Body of pancreas (tissue), 4 donors: Measurements from ENCODE around the gene SNX13. TPM values are rescaled to one million over a fixed set of nuclear protein-coding genes. Genes with fewer than 3 reads are reported as not detected.

Source experiments
- ATAC-seq: fragments of 150-250 bp; one replicate; pipeline ENCODE4 v1.9.1; 2016
- DNase-seq, 4 donors: peaks; one replicate each; pipeline ENCODE4 v3.0.0-alpha.2; 2019
- H3K27ac ChIP-seq, 4 donors: fragments of 200-600 bp; sonication (generic); 1 replicate in 3 of 4; 2 replicates in 1 of 4; pipeline versions ENCODE4 v1.5.1 to v1.6.1; 2016 to 2019; ENCODE audit warnings: mild to moderate bottlenecking in 1 of 4, mixed read lengths in 1 of 4, moderate library complexity in 1 of 4
- H3K27me3 ChIP-seq, 2 donors: fragments of 200-600 bp; sonication (generic); one replicate each; pipeline ENCODE4 v1.6.0; 2016; ENCODE audit warnings: mild to moderate bottlenecking in 1 of 2
- H3K36me3 ChIP-seq, 2 donors: fragments of 200-600 bp; sonication (generic); replicated peaks in 1 of 2; 2 replicates each; pipeline ENCODE4 v1.5.1; 2016; ENCODE audit warnings: low read depth in 2 of 2; ENCODE audit not compliant: insufficient read depth in 1 of 2
- H3K4me1 ChIP-seq: fragments of 200-600 bp; sonication (generic); one replicate; pipeline ENCODE4 v1.6.0; 2016
- H3K4me3 ChIP-seq, 2 donors: fragments of 200-600 bp; sonication (generic); 1 replicate in 1 of 2; 2 replicates in 1 of 2; pipeline ENCODE4 v1.5.1; 2016 to 2019
- H3K9me3 ChIP-seq, 3 donors: fragments of 200-600 bp; sonication (generic); 1 replicate in 2 of 3; 2 replicates in 1 of 3; pipeline ENCODE4 v1.5.1; 2016
- CTCF ChIP-seq, 7 experiments: fragments of 450-650 bp in 4 of 7; fragments of 200-600 bp in 3 of 7; sonication (generic) in 3 of 7; IDR thresholded peaks; one replicate each; pipeline ENCODE4 v1.5.1; 2016 to 2019; ENCODE audit warnings: antibody characterized with exemption in 7 of 7
- POLR2A ChIP-seq, 3 donors: fragments of 450-650 bp; IDR thresholded peaks; one replicate each; pipeline ENCODE4 v1.6.1; 2016; ENCODE audit warnings: antibody characterized with exemption in 3 of 3, mild to moderate bottlenecking in 2 of 3
- WGBS, 2 donors: methylation state at CpG; one replicate each; pipeline ENCODE4 v1.1.5; 2017; 5-methylcytosine and 5-hydroxymethylcytosine counted together
- intact Hi-C: fragments of 100-400 bp; cut with DNase I; formaldehyde crosslinking; loops from one replicate; pipeline ENCODE4 v1.15.1; 2023
- total RNA-seq, 2 donors: library from RNA; depleted of rRNA; stranded (reverse); fragments of >200 nt; gene quantifications; one replicate each; pipeline ENCODE4 v1.1.0, GENCODE V29; 2016

The SNX13 gene
- total RNA-seq, 2 donors from 2014 or later = 23.1 to 61.0 TPM

GRCh38 chr7:17882685-17883084 is 57.6 kb downstream of the SNX13 start:
- H3K27ac ChIP-seq = no peak overlapping the region
- ATAC-seq (no peak), DNase-seq (no peak)
- H3K9me3 ChIP-seq = no peaks in the 10 kb centered on the region
- TF ChIP-seq CTCF (IDR thresholded peaks at IDR 0.05) = no peak
- TF ChIP-seq POLR2A (IDR thresholded peaks at IDR 0.05) = no peak
- H3K36me3 ChIP-seq = peaks cover 0 to 4% of the 10 kb centered on the region in 2 donors
- H3K27me3 ChIP-seq = no peaks in the 10 kb centered on the region
- intact Hi-C loops = no loop called here
- no peak overlapping the region for H3K4me3 ChIP-seq
- 92 to 95% methylated on average over 6 of the region's 6 CpGs for WGBS, 2 donors
- H3K4me1 ChIP-seq = no peaks in the 10 kb centered on the region

- Histone ChIP-seq H3K9me3 (no peaks in the 10 kb centered on the region), H3K4me3 (no peak overlapping the region), H3K4me1 (no peaks in the 10 kb centered on the region), H3K27ac (no peak overlapping the region), H3K27me3 (no peaks in the 10 kb centered on the region), H3K36me3 (peaks cover 0 to 1% of the 10 kb centered on the region in 2 donors)
- ATAC-seq (no peak), DNase-seq (no peak)
- intact Hi-C loops = no loop called here
- TF ChIP-seq POLR2A (IDR thresholded peaks at IDR 0.05) = no peak
- TF ChIP-seq CTCF (IDR thresholded peaks at IDR 0.05) = no peak
- WGBS, 2 donors = 54 to 57% methylated on average over 2 of the region's 2 CpGs
Measured at GRCh38 chr7:17879075-17879661, 61.1 kb downstream of the SNX13 start.

- ATAC-seq (no peak), DNase-seq (no peak)
- WGBS, 2 donors = 78 to 88% methylated on average over 1 of the region's 1 CpG
- peaks cover 0 to 3% of the 10 kb centered on the region in 2 donors for H3K36me3 ChIP-seq
- H3K27me3 ChIP-seq = no peaks in the 10 kb centered on the region
- no peaks in the 10 kb centered on the region for H3K4me1 ChIP-seq
- intact Hi-C loops = no loop called here
- no peaks in the 10 kb centered on the region for H3K9me3 ChIP-seq
- H3K4me3 ChIP-seq = no peak overlapping the region
- no peak overlapping the region for H3K27ac ChIP-seq
- TF ChIP-seq POLR2A (IDR thresholded peaks at IDR 0.05) (no peak), CTCF (IDR thresholded peaks at IDR 0.05) (no peak)
Measured at GRCh38 chr7:17878627-17879026, 61.7 kb downstream of the SNX13 start.

GRCh38 chr7:17871815-17872533 is 68.3 kb downstream of the SNX13 start:
- TF ChIP-seq CTCF (IDR thresholded peaks at IDR 0.05) = no peak
- no peak for TF ChIP-seq POLR2A (IDR thresholded peaks at IDR 0.05)
- Histone ChIP-seq H3K27ac (no peak overlapping the region), H3K4me3 (no peak overlapping the region), H3K27me3 (no peaks in the 10 kb centered on the region), H3K4me1 (no peaks in the 10 kb centered on the region), H3K9me3 (no peaks in the 10 kb centered on the region), H3K36me3 (peaks cover 0 to 3% of the 10 kb centered on the region in 2 donors)
- WGBS, 2 donors = 81 to 82% methylated on average over 8 of the region's 8 CpGs
- ATAC-seq (no peak), DNase-seq (no peak)
- intact Hi-C loops = no loop called here

GRCh38 chr7:17870406-17870805 is 69.9 kb downstream of the SNX13 start:
- intact Hi-C loops = no loop called here
- Histone ChIP-seq H3K9me3 (no peaks in the 10 kb centered on the region), H3K36me3 (peaks cover 0 to 5% of the 10 kb centered on the region in 2 donors), H3K27ac (no peak overlapping the region), H3K4me1 (no peaks in the 10 kb centered on the region), H3K27me3 (no peaks in the 10 kb centered on the region), H3K4me3 (no peak overlapping the region)
- DNase-seq = no peak
- 76 to 78% methylated on average over 2 of the region's 2 CpGs for WGBS, 2 donors
- no peak for ATAC-seq
- TF ChIP-seq POLR2A (IDR thresholded peaks at IDR 0.05) (no peak), CTCF (IDR thresholded peaks at IDR 0.05) (no peak)
